ENCODE data around the gene SLC22A2. TPM values are rescaled to one million over a fixed set of nuclear protein-coding genes. Genes with fewer than 3 reads are reported as not detected.

Gene SLC22A2
- not detected in 2 replicates for total RNA-seq

DNA sequence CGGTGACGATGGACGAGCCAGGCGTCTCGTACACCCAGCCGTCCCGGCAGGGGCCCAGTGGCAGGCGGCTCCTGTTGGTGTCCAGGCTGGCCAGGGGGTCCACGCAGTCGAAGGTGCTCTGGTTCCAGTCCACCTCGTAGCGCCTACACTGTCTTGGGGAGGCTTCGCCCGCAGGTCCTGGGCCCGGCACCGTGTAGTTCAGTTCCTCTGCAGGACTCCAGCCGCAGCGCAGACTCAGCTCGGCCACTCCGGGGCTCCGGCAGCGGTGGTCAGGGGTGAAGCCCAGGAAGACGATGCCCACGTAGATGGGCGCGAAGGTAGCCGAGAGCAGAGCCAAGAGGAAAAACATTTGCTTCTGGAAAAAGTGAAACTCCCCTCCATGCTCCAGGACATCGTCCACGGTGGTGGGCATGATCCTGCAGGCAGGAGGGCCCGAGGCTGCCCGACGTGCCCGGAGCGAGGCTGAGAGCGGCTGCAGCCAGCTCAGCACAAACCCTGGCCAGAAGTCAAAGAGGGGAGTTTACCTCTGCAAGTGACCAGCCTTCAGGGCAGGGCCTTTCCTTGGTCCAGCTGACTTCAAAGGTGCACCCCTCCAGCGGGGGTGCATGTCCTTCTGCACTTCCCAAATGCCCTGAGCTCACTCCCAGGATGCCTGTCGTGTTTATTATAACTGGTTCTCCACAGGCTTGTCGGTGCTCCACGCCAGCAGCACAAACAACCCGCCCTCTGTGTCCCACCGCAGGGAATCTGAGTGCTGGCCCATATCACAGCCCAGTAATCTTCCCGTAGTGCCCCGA is at the start of gene SLC22A2:
Gene SLC22A2 (minus strand): TSS at position 476 of the 797 bp plus-strand sequence. CDS start 64 bp downstream, at position 412.

Other genes starting within 250 kb of the SLC22A2 start
- gene SLC22A1, start 137.0 kb downstream of the SLC22A2 start, total RNA-seq: not detected in 2 replicates
- gene SLC22A3, start 89.6 kb upstream of the SLC22A2 start, total RNA-seq: 4.0 and 26.3 TPM in 2 replicates

All from epithelial cell of alveolus of lung (primary cell).